Pancreas (tissue), 10 donors: ENCODE data around the gene ERBIN. TPM values are rescaled to one million over a fixed set of nuclear protein-coding genes. Genes with fewer than 3 reads are reported as not detected.

ENCODE experiments used
- ATAC-seq, 4 donors: fragments of 200-7000 bp; cut with Tn5 transposase; one replicate each; pipeline versions ENCODE4 v1.8.0 to v1.9.1; 2020; ENCODE audit warnings: mild to moderate bottlenecking in 4 of 4, moderate library complexity in 4 of 4
- DNase-seq, 6 donors: peaks; one replicate each; pipeline ENCODE4 v3.0.0-alpha.2; 2020
- FAIRE-seq: peaks from 2 replicates; lab custom pipeline; 2012; peaks lifted over from hg19 to GRCh38; lab: Jason Lieb, UNC
- H3K27ac ChIP-seq, 4 donors: fragments of 200-600 bp; sonication (generic); 1 replicate in 3 of 4; 2 replicates in 1 of 4; pipeline versions ENCODE4 v1.5.0 to v1.8.0; 2020
- H3K27me3 ChIP-seq, 4 donors: fragments of 200-600 bp; one replicate each; pipeline ENCODE4 v1.8.0; 2021
- H3K36me3 ChIP-seq, 3 donors: fragments of 200-600 bp; sonication (generic) in 1 of 3; one replicate each; pipeline versions ENCODE4 v1.5.0 to v1.8.0; 2020 to 2021
- H3K4me1 ChIP-seq, 3 donors: fragments of 200-600 bp; one replicate each; pipeline ENCODE4 v1.8.0; 2021
- H3K4me3 ChIP-seq, 4 donors: fragments of 200-600 bp; sonication (generic) in 2 of 4; one replicate each; pipeline versions ENCODE4 v1.5.0 to v1.8.0; 2020 to 2021
- H3K9me3 ChIP-seq, 4 donors: fragments of 200-600 bp; one replicate each; pipeline ENCODE4 v1.8.0; 2021
- WGBS, 2 donors: extraction: QIAGEN DNeasy Blood & Tissue Kit; methylation state at CpG; one replicate each; pipeline ENCODE4 v1.1.7; 2013; 5-methylcytosine and 5-hydroxymethylcytosine counted together
- intact Hi-C, 3 donors: fragments of 100-400 bp; cut with DNase I; formaldehyde crosslinking; loops; one replicate each; pipeline versions ENCODE4 v1.11.1 to v1.14.2; 2022
- polyA plus RNA-seq, 2 donors: library from polyadenylated mRNA; stranded (reverse); fragments of 200-250 nt; gene quantifications; one replicate each; pipeline ENCODE4 v1.2.3, GENCODE V29; 2013
- total RNA-seq, 6 donors: library from RNA; stranded (reverse); fragmentation: NEBNext Ultra II Directional in 4 of 6; extraction: Animal tissue kit (Norgen Biotek cat#: 25700) in 4 of 6; gene quantifications; one replicate each; pipeline versions ENCODE4 v1.2.1 to v1.2.4, GENCODE V29; 2021 to 2023
- TF ChIP-seq, protein P1 (sequence below), 4 donors: fragments of 200-600 bp; sonication (generic) in 3 of 4; IDR thresholded peaks; one replicate each; pipeline versions ENCODE4 v1.5.0 to v1.8.0; 2021; ENCODE audit warnings: antibody characterized with exemption in 4 of 4
- donor health status: healthy with polysubstance abuse.
- donor health status: DM: no; HTN: no; CAD: no; lungs with moderate emphysema.
- donor health status: DM: no; HTN: no; CAD: no.
- donor health status: control.
- donor health status: control.
- donor health status: Bipolar disorder and iron deficiency.
- donor health status: DM: yes; HTN: yes; CAD: no.
- donor health status: DM: no; HTN: no; CAD: no.
- donor health status: DM: no; HTN: no; CAD: no.
- donor health status: DM: yes; HTN: yes; CAD: no.

Gene ERBIN
- total and polyA plus RNA-seq, 8 donors: 7.8 to 41.0 (median 25.6) TPM

DNA sequence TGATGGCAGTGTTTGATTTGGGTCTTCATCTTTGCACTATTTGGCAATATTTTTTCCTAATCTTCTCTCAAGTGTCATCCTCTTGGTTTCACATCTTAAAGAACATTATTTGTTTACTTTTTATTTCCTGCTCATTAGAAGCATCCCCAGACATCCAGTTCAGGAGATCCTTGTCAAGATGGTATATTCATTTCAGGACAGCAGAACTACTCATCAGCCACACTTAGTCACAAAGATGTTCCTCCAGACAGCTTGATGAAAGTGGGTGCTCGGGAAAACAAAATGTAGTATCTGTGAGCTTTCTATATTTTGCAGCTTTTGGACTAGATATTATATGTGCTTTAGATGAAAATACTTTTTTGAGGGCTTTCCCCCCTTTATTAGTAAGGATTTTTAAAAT lies 145.7 kb downstream of the ERBIN start:
- no peak for ATAC-seq
- Histone ChIP-seq H3K27ac (no peak overlapping the region), H3K4me1 (no peaks in the 10 kb centered on the region), H3K27me3 (no peaks in the 10 kb centered on the region), H3K4me3 (no peak overlapping the region), H3K36me3 (peaks cover 0 to 6% (median 0%) of the 10 kb centered on the region in 3 donors), H3K9me3 (no peaks in the 10 kb centered on the region)
- TF ChIP-seq, protein P1, sequence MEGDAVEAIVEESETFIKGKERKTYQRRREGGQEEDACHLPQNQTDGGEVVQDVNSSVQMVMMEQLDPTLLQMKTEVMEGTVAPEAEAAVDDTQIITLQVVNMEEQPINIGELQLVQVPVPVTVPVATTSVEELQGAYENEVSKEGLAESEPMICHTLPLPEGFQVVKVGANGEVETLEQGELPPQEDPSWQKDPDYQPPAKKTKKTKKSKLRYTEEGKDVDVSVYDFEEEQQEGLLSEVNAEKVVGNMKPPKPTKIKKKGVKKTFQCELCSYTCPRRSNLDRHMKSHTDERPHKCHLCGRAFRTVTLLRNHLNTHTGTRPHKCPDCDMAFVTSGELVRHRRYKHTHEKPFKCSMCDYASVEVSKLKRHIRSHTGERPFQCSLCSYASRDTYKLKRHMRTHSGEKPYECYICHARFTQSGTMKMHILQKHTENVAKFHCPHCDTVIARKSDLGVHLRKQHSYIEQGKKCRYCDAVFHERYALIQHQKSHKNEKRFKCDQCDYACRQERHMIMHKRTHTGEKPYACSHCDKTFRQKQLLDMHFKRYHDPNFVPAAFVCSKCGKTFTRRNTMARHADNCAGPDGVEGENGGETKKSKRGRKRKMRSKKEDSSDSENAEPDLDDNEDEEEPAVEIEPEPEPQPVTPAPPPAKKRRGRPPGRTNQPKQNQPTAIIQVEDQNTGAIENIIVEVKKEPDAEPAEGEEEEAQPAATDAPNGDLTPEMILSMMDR (IDR thresholded peaks at IDR 0.05): no peak
- intact Hi-C loops: no loop called here
- no peak for FAIRE-seq
- 90 to 91% methylated on average over 1 of the region's 1 CpG for WGBS, 2 donors
- no peak for DNase-seq

DNA sequence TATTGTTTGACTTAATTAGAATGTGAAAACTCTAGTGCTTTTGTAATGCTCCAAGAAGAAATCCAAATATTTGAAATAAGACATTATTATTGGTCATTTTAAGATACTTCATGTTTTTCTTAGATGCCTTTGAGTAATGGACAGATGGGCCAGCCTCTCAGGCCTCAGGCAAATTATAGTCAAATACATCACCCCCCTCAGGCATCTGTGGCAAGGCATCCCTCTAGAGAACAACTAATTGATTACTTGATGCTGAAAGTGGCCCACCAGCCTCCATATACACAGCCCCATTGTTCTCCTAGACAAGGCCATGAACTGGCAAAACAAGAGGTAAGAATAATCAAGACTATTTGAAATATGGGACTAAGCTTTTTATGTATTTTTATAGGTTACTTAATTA lies 148.5 kb downstream of the ERBIN start:
- TF ChIP-seq, protein P1 (IDR thresholded peaks at IDR 0.05): no peak
- Histone ChIP-seq H3K9me3 (no peaks in the 10 kb centered on the region), H3K27ac (no peak overlapping the region), H3K4me1 (no peaks in the 10 kb centered on the region), H3K36me3 (peaks cover 0 to 6% (median 0%) of the 10 kb centered on the region in 3 donors), H3K27me3 (no peaks in the 10 kb centered on the region), H3K4me3 (no peak overlapping the region)
- no peak for DNase-seq
- no peak for FAIRE-seq
- intact Hi-C loops: no loop called here
- no peak for ATAC-seq

DNA sequence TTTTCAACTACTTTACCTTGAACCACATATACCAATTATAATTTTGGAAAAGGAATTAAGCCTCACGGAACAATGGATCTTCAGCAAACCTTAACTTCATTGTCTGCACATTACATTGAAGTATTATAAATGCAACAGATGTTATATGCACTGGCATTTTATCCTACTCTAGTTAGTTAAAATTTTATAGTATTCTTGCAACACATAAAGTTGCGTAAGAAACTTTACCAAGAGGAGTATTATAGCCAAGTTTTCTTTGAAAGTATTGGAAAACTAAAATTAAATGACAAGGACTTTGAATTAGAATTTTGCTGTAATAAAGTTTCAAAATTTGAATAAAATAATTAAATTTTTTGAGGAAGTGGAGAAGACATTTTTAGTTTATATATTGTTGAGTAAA lies 154.3 kb downstream of the ERBIN start:
- FAIRE-seq (no peak), ATAC-seq (no peak), DNase-seq (no peak)
- H3K9me3 ChIP-seq: no peaks in the 10 kb centered on the region
- TF ChIP-seq, protein P1 (IDR thresholded peaks at IDR 0.05): no peak
- no peak overlapping the region for H3K27ac ChIP-seq
- peaks cover 0 to 6% (median 0%) of the 10 kb centered on the region in 3 donors for H3K36me3 ChIP-seq
- intact Hi-C loops: no loop called here
- no peaks in the 10 kb centered on the region for H3K4me1 ChIP-seq
- H3K4me3 ChIP-seq: no peak overlapping the region
- H3K27me3 ChIP-seq: no peaks in the 10 kb centered on the region
- WGBS, 2 donors: 98 to 99% methylated on average over 2 of the region's 2 CpGs

DNA sequence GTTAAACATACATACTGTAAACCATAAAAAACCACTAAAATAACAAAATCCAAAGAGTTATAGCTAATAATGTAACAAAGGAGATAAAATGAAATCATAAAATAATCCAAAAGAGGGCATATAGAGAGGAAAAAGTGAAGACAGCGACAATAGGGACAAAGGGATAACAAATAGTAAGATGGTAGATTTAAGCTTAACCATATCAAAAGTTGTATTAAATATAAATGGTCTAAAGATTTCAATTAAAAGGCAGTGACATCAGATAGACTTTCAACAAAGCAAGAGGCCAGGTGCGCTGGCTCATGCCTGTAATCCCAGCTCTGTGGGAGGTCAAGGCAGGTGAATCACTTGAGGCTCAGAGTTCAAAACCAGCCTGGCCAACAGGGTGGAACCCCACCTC lies 163.0 kb downstream of the ERBIN start:
- FAIRE-seq (no peak), DNase-seq (no peak), ATAC-seq (no peak)
- Histone ChIP-seq H3K36me3 (no peaks in the 10 kb centered on the region), H3K9me3 (no peaks in the 10 kb centered on the region), H3K4me1 (peaks cover 0 to 6% (median 0%) of the 10 kb centered on the region in 3 donors), H3K27me3 (no peaks in the 10 kb centered on the region), H3K4me3 (no peak overlapping the region), H3K27ac (no peak overlapping the region)
- TF ChIP-seq, protein P1 (IDR thresholded peaks at IDR 0.05): no peak
- 98 to 99% methylated on average over 2 of the region's 2 CpGs for WGBS, 2 donors
- intact Hi-C loops: no loop called here

DNA sequence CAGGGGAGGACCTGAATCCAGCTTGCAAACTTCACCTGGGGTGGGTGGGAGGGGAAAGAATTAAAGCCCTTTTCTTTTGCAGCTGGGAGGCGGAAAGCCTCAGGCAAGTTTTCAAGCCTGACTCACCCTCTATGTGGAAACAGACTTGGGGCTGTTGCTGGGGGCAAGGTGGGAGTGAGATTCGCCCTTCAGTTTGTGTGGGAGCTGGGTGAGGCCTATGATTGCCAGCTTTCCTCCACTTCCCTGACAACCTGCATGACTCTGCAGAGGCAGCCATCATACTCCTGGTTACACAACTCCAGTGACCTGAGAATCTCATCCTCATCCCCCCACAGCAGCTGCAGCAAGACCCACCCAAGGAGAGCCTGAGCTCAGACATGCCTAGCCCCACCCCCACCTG lies 174.5 kb downstream of the ERBIN start:
- TF ChIP-seq, protein P1 (IDR thresholded peaks at IDR 0.05): no peak
- 90 to 100% methylated on average over 2 of the region's 2 CpGs for WGBS, 2 donors
- H3K4me1 ChIP-seq: no peaks in the 10 kb centered on the region
- H3K27me3 ChIP-seq: no peaks in the 10 kb centered on the region
- H3K27ac ChIP-seq: no peak overlapping the region
- FAIRE-seq (no peak), ATAC-seq (no peak), DNase-seq (no peak)
- H3K36me3 ChIP-seq: no peaks in the 10 kb centered on the region
- intact Hi-C loops: no loop called here
- H3K4me3 ChIP-seq: no peak overlapping the region
- no peaks in the 10 kb centered on the region for H3K9me3 ChIP-seq
